ENCODE data around the gene MTHFD2.

MTHFD2 gene

GRCh38 chr2:74162951-74163350 lies 35.5 kb upstream of the MTHFD2 start:
- Histone ChIP-seq H3K36me3 (ENCODE audit: low read depth) (peaks cover 96% of the 10 kb centered on the region), H3K4me1 (ENCODE audit: insufficient read depth, poor library complexity, severe bottlenecking) (no peaks in the 10 kb centered on the region), H3K4me3 (ENCODE audit: severe bottlenecking) (no peak overlapping the region), H3K27me3 (ENCODE audit: insufficient read depth, poor library complexity, severe bottlenecking) (no peaks in the 10 kb centered on the region), H3K9me3 (ENCODE audit: severe bottlenecking) (no peaks in the 10 kb centered on the region), H3K27ac (ENCODE audit: poor library complexity, severe bottlenecking) (no peak overlapping the region)
- DNase-seq (ENCODE audit: low spot score), result no peak
- no peak for ATAC-seq (ENCODE audit: low read depth)
- no peak for TF ChIP-seq CTCF (IDR thresholded peaks at IDR 0.05; ENCODE audit: poor library complexity, severe bottlenecking)

- Histone ChIP-seq H3K9me3 (ENCODE audit: severe bottlenecking) (no peaks in the 10 kb centered on the region), H3K36me3 (ENCODE audit: low read depth) (peaks cover 97% of the 10 kb centered on the region), H3K27me3 (ENCODE audit: insufficient read depth, poor library complexity, severe bottlenecking) (no peaks in the 10 kb centered on the region), H3K4me1 (ENCODE audit: insufficient read depth, poor library complexity, severe bottlenecking) (no peaks in the 10 kb centered on the region), H3K4me3 (ENCODE audit: severe bottlenecking) (no peak overlapping the region), H3K27ac (ENCODE audit: poor library complexity, severe bottlenecking) (no peak overlapping the region)
- DNase-seq (ENCODE audit: low spot score) (no peak), ATAC-seq (ENCODE audit: low read depth) (no peak)
- TF ChIP-seq CTCF (IDR thresholded peaks at IDR 0.05; ENCODE audit: poor library complexity, severe bottlenecking), result no peak
Observed at GRCh38 chr2:74164761-74165160, 33.7 kb upstream of the MTHFD2 start.

GRCh38 chr2:74168739-74169138 lies 29.7 kb upstream of the MTHFD2 start:
- Histone ChIP-seq H3K4me1 (ENCODE audit: insufficient read depth, poor library complexity, severe bottlenecking) (no peaks in the 10 kb centered on the region), H3K9me3 (ENCODE audit: severe bottlenecking) (no peaks in the 10 kb centered on the region), H3K4me3 (ENCODE audit: severe bottlenecking) (no peak overlapping the region), H3K27me3 (ENCODE audit: insufficient read depth, poor library complexity, severe bottlenecking) (no peaks in the 10 kb centered on the region), H3K27ac (ENCODE audit: poor library complexity, severe bottlenecking) (no peak overlapping the region), H3K36me3 (ENCODE audit: low read depth) (peaks cover 92% of the 10 kb centered on the region)
- no peak for TF ChIP-seq CTCF (IDR thresholded peaks at IDR 0.05; ENCODE audit: poor library complexity, severe bottlenecking)
- DNase-seq (ENCODE audit: low spot score) (no peak), ATAC-seq (ENCODE audit: low read depth) (no peak)

GRCh38 chr2:74174909-74175308 lies 23.5 kb upstream of the MTHFD2 start:
- peaks cover 17% of the 10 kb centered on the region for H3K4me1 ChIP-seq (ENCODE audit: insufficient read depth, poor library complexity, severe bottlenecking)
- ATAC-seq (ENCODE audit: low read depth) (no peak), DNase-seq (ENCODE audit: low spot score) (no peak)
- no peak for TF ChIP-seq CTCF (IDR thresholded peaks at IDR 0.05; ENCODE audit: poor library complexity, severe bottlenecking)
- no peak overlapping the region for H3K27ac ChIP-seq (ENCODE audit: poor library complexity, severe bottlenecking)
- peaks cover 55% of the 10 kb centered on the region for H3K36me3 ChIP-seq (ENCODE audit: low read depth)
- no peaks in the 10 kb centered on the region for H3K9me3 ChIP-seq (ENCODE audit: severe bottlenecking)
- H3K4me3 ChIP-seq (ENCODE audit: severe bottlenecking), result no peak overlapping the region
- no peaks in the 10 kb centered on the region for H3K27me3 ChIP-seq (ENCODE audit: insufficient read depth, poor library complexity, severe bottlenecking)

GRCh38 chr2:74177696-74178095 lies 20.7 kb upstream of the MTHFD2 start:
- no peaks in the 10 kb centered on the region for H3K9me3 ChIP-seq (ENCODE audit: severe bottlenecking)
- DNase-seq (ENCODE audit: low spot score), result no peak
- H3K4me3 ChIP-seq (ENCODE audit: severe bottlenecking), result peak overlapping the region; percentile 80
- peak overlapping the region; percentile 73 for H3K27ac ChIP-seq (ENCODE audit: poor library complexity, severe bottlenecking)
- TF ChIP-seq CTCF (IDR thresholded peaks at IDR 0.05; ENCODE audit: poor library complexity, severe bottlenecking), result no peak
- H3K36me3 ChIP-seq (ENCODE audit: low read depth), result peaks cover 27% of the 10 kb centered on the region
- H3K4me1 ChIP-seq (ENCODE audit: insufficient read depth, poor library complexity, severe bottlenecking), result peaks cover 17% of the 10 kb centered on the region
- ATAC-seq (ENCODE audit: low read depth), result no peak
- no peaks in the 10 kb centered on the region for H3K27me3 ChIP-seq (ENCODE audit: insufficient read depth, poor library complexity, severe bottlenecking)

Data from RWPE2 (cell line).